Neural progenitor cell (in vitro differentiated cells): Measurements from ENCODE around the gene IREB2.

ENCODE experiments used
- EZH2 ChIP-seq: fragments of 200-600 bp; sonication (generic); IDR thresholded peaks from 2 replicates; pipeline ENCODE4 v1.6.1; 2017; ENCODE audit warnings: antibody characterized with exemption, mild to moderate bottlenecking, moderate library complexity
- EZH2phosphoT487 ChIP-seq: fragments of 200-600 bp; sonication (generic); IDR thresholded peaks from 2 replicates; pipeline ENCODE4 v1.6.1; 2017; ENCODE audit warnings: antibody characterized with exemption
- TF ChIP-seq, protein P1 (sequence below): fragments of 200-600 bp; sonication (generic); IDR thresholded peaks from 2 replicates; pipeline ENCODE4 v1.5.1; 2017; ENCODE audit warnings: antibody characterized with exemption, mild to moderate bottlenecking

- TF ChIP-seq, protein P1, sequence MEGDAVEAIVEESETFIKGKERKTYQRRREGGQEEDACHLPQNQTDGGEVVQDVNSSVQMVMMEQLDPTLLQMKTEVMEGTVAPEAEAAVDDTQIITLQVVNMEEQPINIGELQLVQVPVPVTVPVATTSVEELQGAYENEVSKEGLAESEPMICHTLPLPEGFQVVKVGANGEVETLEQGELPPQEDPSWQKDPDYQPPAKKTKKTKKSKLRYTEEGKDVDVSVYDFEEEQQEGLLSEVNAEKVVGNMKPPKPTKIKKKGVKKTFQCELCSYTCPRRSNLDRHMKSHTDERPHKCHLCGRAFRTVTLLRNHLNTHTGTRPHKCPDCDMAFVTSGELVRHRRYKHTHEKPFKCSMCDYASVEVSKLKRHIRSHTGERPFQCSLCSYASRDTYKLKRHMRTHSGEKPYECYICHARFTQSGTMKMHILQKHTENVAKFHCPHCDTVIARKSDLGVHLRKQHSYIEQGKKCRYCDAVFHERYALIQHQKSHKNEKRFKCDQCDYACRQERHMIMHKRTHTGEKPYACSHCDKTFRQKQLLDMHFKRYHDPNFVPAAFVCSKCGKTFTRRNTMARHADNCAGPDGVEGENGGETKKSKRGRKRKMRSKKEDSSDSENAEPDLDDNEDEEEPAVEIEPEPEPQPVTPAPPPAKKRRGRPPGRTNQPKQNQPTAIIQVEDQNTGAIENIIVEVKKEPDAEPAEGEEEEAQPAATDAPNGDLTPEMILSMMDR = no peak
- TF ChIP-seq EZH2 (no peak), EZH2phosphoT487 (no peak)
Measured at GRCh38 chr15:78448441-78449219, 10.6 kb downstream of the IREB2 start.
